Measurements from ENCODE around the gene CREB3L2.

DNA sequence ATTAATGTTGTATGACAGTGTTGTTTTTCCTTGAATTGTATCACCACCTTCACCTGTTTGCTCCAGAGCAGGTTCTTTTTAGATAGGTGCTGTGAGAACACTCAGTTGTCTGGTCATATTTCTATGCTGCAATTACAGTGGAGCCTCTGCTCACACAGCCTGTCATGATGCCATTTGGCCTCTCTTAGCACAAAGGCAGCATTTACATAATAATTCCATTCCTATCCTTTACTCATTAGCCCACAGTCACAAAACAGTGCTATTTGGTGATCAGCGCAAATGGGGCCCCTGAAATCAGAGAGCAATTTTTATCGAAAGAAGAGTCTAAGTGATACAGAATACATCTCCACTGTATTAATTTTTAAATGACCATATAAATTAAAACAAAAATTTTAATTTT is 141.3 kb downstream of the CREB3L2 start:
- TF ChIP-seq POLR2AphosphoS5 (IDR thresholded peaks at IDR 0.05; ENCODE audit: low read depth, low read length) (no peak), POLR2A (IDR thresholded peaks at IDR 0.05; ENCODE audit: low read depth, low read length) (no peak)

Measured in GM12892 (cell line).